GM23248 (cell line): Measurements from ENCODE around the gene TRIM6. TPM values are rescaled to one million over a fixed set of nuclear protein-coding genes. Genes with fewer than 3 reads are reported as not detected.
"Not testable (repeated sequence)": the region's sequence is repeated elsewhere in the genome, so short reads cannot be mapped to it uniquely, and the experiment has no call there.

Source experiments
- DNase-seq: peaks from one replicate; pipeline ENCODE4 v3.0.0-alpha.2; 2015
- H2AFZ ChIP-seq: fragments of 200-600 bp; sonication (generic); 2 replicates; pipeline ENCODE4 v1.6.1; 2016; ENCODE audit warnings: antibody characterized with exemption
- H3F3A ChIP-seq: fragments of 200-600 bp; sonication (generic); 2 replicates; pipeline ENCODE4 v1.6.1; 2016; ENCODE audit warnings: mild to moderate bottlenecking, antibody characterized with exemption, mixed run types; ENCODE audit not compliant: insufficient read depth
- H3K27ac ChIP-seq: fragments of 200-600 bp; sonication (generic); 2 replicates; pipeline ENCODE4 v1.5.1; 2016; ENCODE audit warnings: mild to moderate bottlenecking
- H3K27me3 ChIP-seq: fragments of 200-600 bp; sonication (generic); replicated peaks from 2 replicates; pipeline ENCODE4 v1.6.1; 2016; ENCODE audit warnings: mild to moderate bottlenecking; ENCODE audit not compliant: insufficient read depth
- H3K36me3 ChIP-seq: fragments of 200-600 bp; sonication (generic); 2 replicates; pipeline ENCODE4 v1.6.1; 2016; ENCODE audit warnings: low read depth, mild to moderate bottlenecking
- H3K4me1 ChIP-seq: fragments of 200-600 bp; sonication (generic); 2 replicates; pipeline ENCODE4 v1.6.1; 2016; ENCODE audit warnings: mild to moderate bottlenecking; ENCODE audit not compliant: insufficient read depth
- H3K4me2 ChIP-seq: fragments of 200-600 bp; sonication (generic); one replicate; pipeline ENCODE4 v1.6.1; 2016; ENCODE audit warnings: mild to moderate bottlenecking; ENCODE audit not compliant: unreplicated experiment
- H3K4me3 ChIP-seq: fragments of 200-600 bp; sonication (generic); 2 replicates; pipeline ENCODE4 v1.5.1; 2016; ENCODE audit warnings: mild to moderate bottlenecking
- H3K79me2 ChIP-seq: fragments of 200-600 bp; sonication (generic); 2 replicates; pipeline ENCODE4 v1.6.1; 2016; ENCODE audit warnings: mild to moderate bottlenecking; ENCODE audit not compliant: insufficient read depth
- H3K9ac ChIP-seq: fragments of 200-600 bp; sonication (generic); 2 replicates; pipeline ENCODE4 v1.6.1; 2016; ENCODE audit warnings: mild to moderate bottlenecking
- H3K9me2 ChIP-seq: fragments of 200-600 bp; sonication (generic); 2 replicates; pipeline ENCODE4 v1.6.1; 2016; ENCODE audit warnings: mixed run types, mild to moderate bottlenecking, moderate library complexity; ENCODE audit not compliant: insufficient read depth
- H3K9me3 ChIP-seq: fragments of 200-600 bp; sonication (generic); one replicate; pipeline ENCODE4 v1.6.1; 2017; ENCODE audit warnings: low read depth
- H4K20me1 ChIP-seq: fragments of 200-600 bp; sonication (generic); 2 replicates; pipeline ENCODE4 v1.6.0; 2016; ENCODE audit not compliant: insufficient read depth
- EZH2 ChIP-seq: fragments of 200-600 bp; sonication (generic); IDR thresholded peaks from 2 replicates; pipeline ENCODE4 v1.6.1; 2018; ENCODE audit warnings: antibody characterized with exemption, mild to moderate bottlenecking; ENCODE audit not compliant: insufficient read depth, poor library complexity, severe bottlenecking
- EZH2phosphoT487 ChIP-seq: fragments of 200-600 bp; sonication (generic); IDR thresholded peaks from 2 replicates; pipeline ENCODE4 v1.6.1; 2018; ENCODE audit warnings: antibody characterized with exemption, moderate library complexity, mild to moderate bottlenecking, low read depth; ENCODE audit not compliant: insufficient read depth
- WGBS, 2 experiments: methylation state at CpG; one replicate each; pipeline ENCODE4 v1.1.6; 2015 to 2017; ENCODE audit warnings: low lambda C conversion rate in 2 of 2, low coverage in 1 of 2; ENCODE audit errors: missing lambda C conversion rate in 2 of 2; 5-methylcytosine and 5-hydroxymethylcytosine counted together
- in situ Hi-C: fragments of 300-500 bp; cut with MboI; formaldehyde crosslinking; loops from 2 replicates; pipeline ENCODE4 v1.15.0; 2020
- polyA plus RNA-seq: library from polyadenylated mRNA; unstranded; fragments of >200 nt; fragmentation: Nextera tagmentation; extraction: Ambion mirVana; gene quantifications from 2 replicates; pipeline ENCODE4 v1.2.1, GENCODE V29; 2016
- total RNA-seq: library from RNA; depleted of rRNA; stranded (reverse); fragments of >200 nt; shearing (Covaris generic); gene quantifications from 2 replicates; pipeline ENCODE4 v1.2.3, GENCODE V29; 2014

Gene TRIM6
- total and polyA plus RNA-seq, 2 experiments from 2014 or later: 1.9 to 3.6 TPM

GRCh38 chr11:5639953-5640352 lies 43.5 kb downstream of the TRIM6 start:
- no peak overlapping the region for H3K27ac ChIP-seq
- 47 to 50% methylated on average over 1 of the region's 1 CpG for WGBS, 2 experiments
- H3K79me2 ChIP-seq: no peaks in the 10 kb centered on the region
- no peaks in the 10 kb centered on the region for H3F3A ChIP-seq
- in situ Hi-C loops: no loop called here
- H3K4me1 ChIP-seq: no peaks in the 10 kb centered on the region
- no peaks in the 10 kb centered on the region for H3K9me2 ChIP-seq
- no peaks in the 10 kb centered on the region for H3K9me3 ChIP-seq
- H2AFZ ChIP-seq: no peak overlapping the region
- no peak for DNase-seq
- no peaks in the 10 kb centered on the region for H3K27me3 ChIP-seq
- no peak overlapping the region for H3K4me2 ChIP-seq
- TF ChIP-seq EZH2phosphoT487 (no peak), EZH2 (no peak)
- H3K4me3 ChIP-seq: no peak overlapping the region
- H4K20me1 ChIP-seq: no peaks in the 10 kb centered on the region
- H3K36me3 ChIP-seq: peaks cover 3% of the 10 kb centered on the region; the same call in 1 of the 2 replicates
- no peak overlapping the region for H3K9ac ChIP-seq

DNA sequence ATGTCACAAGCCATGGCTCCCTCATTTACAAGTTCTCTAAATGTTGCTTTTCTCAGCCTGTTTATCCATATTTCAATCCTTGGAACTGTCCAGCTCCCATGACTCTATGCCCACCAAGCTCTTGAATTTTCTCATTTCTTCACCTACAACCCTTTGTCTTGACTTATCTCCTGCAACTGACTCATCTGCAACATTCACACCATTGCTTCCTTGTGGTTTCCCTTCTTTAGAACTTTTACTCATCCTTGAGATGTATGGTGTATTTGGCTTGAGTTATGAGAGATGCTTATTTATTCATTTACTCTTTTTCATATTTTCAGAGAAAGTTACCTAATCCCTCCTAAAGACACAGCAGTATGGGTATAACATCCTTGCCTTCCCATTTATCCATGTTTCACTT lies 47.1 kb downstream of the TRIM6 start:
- DNase-seq: no peak
- no peaks in the 10 kb centered on the region for H4K20me1 ChIP-seq
- no peak overlapping the region for H3K27ac ChIP-seq
- H3F3A ChIP-seq: no peaks in the 10 kb centered on the region
- no peaks in the 10 kb centered on the region for H3K4me1 ChIP-seq
- no peaks in the 10 kb centered on the region for H3K27me3 ChIP-seq
- H3K9ac ChIP-seq: no peak overlapping the region
- H3K9me3 ChIP-seq: no peaks in the 10 kb centered on the region
- no peaks in the 10 kb centered on the region for H3K79me2 ChIP-seq
- H3K4me3 ChIP-seq: no peak overlapping the region
- H3K36me3 ChIP-seq: peaks cover 3% of the 10 kb centered on the region; the same call in 1 of the 2 replicates
- in situ Hi-C loops: no loop called here
- TF ChIP-seq EZH2phosphoT487 (no peak), EZH2 (no peak)
- no peak overlapping the region for H3K4me2 ChIP-seq
- no peak overlapping the region for H2AFZ ChIP-seq
- no peaks in the 10 kb centered on the region for H3K9me2 ChIP-seq

DNA sequence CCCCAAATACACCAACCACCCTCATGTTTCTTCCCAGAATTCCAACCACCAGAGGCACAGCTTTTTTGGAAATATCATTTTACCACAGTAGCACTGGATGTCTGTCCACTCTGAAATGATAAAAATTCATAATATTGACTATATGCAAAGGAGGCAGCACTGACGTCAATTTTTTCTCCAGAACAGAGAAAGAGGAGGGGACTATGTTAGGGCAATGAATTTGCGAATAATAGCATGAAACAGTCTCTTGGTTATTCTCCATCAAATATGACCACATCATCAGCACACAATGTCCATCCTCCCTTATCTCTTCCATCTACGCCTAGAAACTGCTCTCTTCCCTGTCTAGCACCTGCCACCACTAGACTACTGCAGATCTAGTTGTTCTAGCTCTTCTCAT lies 49.7 kb downstream of the TRIM6 start:
- Histone ChIP-seq H3K79me2 (no peaks in the 10 kb centered on the region), H3F3A (no peaks in the 10 kb centered on the region), H3K36me3 (peaks cover 3% of the 10 kb centered on the region; the same call in 1 of the 2 replicates), H3K4me1 (no peaks in the 10 kb centered on the region), H3K27me3 (no peaks in the 10 kb centered on the region), H3K27ac (no peak overlapping the region), H3K4me3 (no peak overlapping the region), H3K9me3 (no peaks in the 10 kb centered on the region), H2AFZ (no peak overlapping the region), H3K4me2 (no peak overlapping the region), H4K20me1 (no peaks in the 10 kb centered on the region), H3K9ac (no peak overlapping the region), H3K9me2 (no peaks in the 10 kb centered on the region)
- in situ Hi-C loops: no loop called here
- TF ChIP-seq EZH2 (no peak), EZH2phosphoT487 (no peak)
- WGBS, 2 experiments: 82 to 93% methylated on average over 3 of the region's 3 CpGs
- DNase-seq: no peak

DNA sequence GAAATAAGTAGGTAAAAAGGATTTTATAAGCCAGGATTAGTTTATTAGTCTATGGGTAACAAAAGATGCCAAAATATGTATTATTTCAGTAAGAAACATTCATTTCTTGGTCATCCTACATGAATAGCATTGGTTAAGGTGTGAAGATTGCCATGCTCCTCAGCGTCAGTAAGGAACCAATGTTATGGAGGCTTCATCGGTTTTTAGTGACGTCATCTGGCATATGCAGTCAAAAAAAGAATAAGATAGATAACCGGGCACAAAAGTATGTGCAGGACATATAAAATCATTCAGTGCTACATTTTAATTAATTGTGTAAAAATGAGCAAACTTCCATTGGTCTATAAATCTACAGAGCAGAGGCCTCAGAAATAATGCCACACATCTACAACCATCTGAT lies 59.0 kb downstream of the TRIM6 start:
- no peak overlapping the region for H3K4me2 ChIP-seq
- in situ Hi-C loops: no loop called here
- H4K20me1 ChIP-seq: no peaks in the 10 kb centered on the region
- H3K4me3 ChIP-seq: no peak overlapping the region
- no peaks in the 10 kb centered on the region for H3F3A ChIP-seq
- no peak overlapping the region for H3K9ac ChIP-seq
- no peaks in the 10 kb centered on the region for H3K9me3 ChIP-seq
- no peaks in the 10 kb centered on the region for H3K4me1 ChIP-seq
- no peaks in the 10 kb centered on the region for H3K79me2 ChIP-seq
- H2AFZ ChIP-seq: no peak overlapping the region
- H3K27me3 ChIP-seq: no peaks in the 10 kb centered on the region
- 93% methylated on average over 4 of the region's 4 CpGs for WGBS, 2 experiments
- no peak for DNase-seq
- TF ChIP-seq EZH2: no peak
- TF ChIP-seq EZH2phosphoT487: no peak
- H3K9me2 ChIP-seq: no peaks in the 10 kb centered on the region
- H3K36me3 ChIP-seq: no peaks in the 10 kb centered on the region
- no peak overlapping the region for H3K27ac ChIP-seq

- H4K20me1 ChIP-seq, H3K9me2 ChIP-seq, H3K9me3 ChIP-seq, H3F3A ChIP-seq, H3K27me3 ChIP-seq, H3K4me2 ChIP-seq, in situ Hi-C loops, DNase-seq, H3K79me2 ChIP-seq, H2AFZ ChIP-seq, H3K27ac ChIP-seq, H3K4me1 ChIP-seq, H3K4me3 ChIP-seq, H3K9ac ChIP-seq, H3K36me3 ChIP-seq: not testable (repeated sequence)
- 98 to 100% methylated on average over 2 of the region's 2 CpGs for WGBS, 2 experiments
Measured at GRCh38 chr11:5656956-5657355, 60.5 kb downstream of the TRIM6 start.
